ENCODE data around the gene CATSPERD. TPM values are rescaled to one million over a fixed set of nuclear protein-coding genes. Genes with fewer than 3 reads are reported as not detected.
"Not testable (repeated sequence)": the region's sequence is repeated elsewhere in the genome, so short reads cannot be mapped to it uniquely, and the experiment has no call there.

CATSPERD gene
- total RNA-seq, 4 donors from 2014 or later, result 0.27 to 0.47 TPM; not detected in 2

DNA sequence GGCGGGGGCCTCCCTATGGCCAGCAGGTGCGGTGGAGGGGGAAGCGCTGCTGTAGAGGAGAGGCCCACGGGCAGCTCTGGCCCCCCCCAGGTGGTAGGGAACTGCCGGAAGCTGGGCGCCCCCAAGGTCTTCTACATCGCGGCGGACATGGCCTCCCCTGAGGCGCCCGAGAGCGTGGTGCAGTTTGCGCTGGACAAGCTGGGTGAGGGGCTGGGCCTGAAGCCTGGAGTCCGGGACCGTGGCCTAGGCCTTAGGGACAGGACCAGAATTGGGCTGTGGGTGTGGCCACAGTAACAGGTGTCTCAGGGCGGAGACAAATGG is 34.2 kb upstream of the CATSPERD start:
- H3K27ac ChIP-seq, result peak overlapping the region; percentile 19 to 90 (median 88)
- no peaks in the 10 kb centered on the region for H3K27me3 ChIP-seq
- no peak for ATAC-seq
- 57% methylated on average over 8 of the region's 16 CpGs; no CpG with 5 or more reads in 1 of the 2 donors for WGBS, 2 donors (ENCODE audit: low coverage in 1 of 2)
- H3K4me1 ChIP-seq, result peaks cover 0 to 42% (median 1%) of the 10 kb centered on the region in 3 donors
- no peaks in the 10 kb centered on the region for H3K36me3 ChIP-seq
- H3K9me3 ChIP-seq, result no peaks in the 10 kb centered on the region
- TF ChIP-seq EP300 (IDR thresholded peaks at IDR 0.05), result no peak
- TF ChIP-seq, protein P1, sequence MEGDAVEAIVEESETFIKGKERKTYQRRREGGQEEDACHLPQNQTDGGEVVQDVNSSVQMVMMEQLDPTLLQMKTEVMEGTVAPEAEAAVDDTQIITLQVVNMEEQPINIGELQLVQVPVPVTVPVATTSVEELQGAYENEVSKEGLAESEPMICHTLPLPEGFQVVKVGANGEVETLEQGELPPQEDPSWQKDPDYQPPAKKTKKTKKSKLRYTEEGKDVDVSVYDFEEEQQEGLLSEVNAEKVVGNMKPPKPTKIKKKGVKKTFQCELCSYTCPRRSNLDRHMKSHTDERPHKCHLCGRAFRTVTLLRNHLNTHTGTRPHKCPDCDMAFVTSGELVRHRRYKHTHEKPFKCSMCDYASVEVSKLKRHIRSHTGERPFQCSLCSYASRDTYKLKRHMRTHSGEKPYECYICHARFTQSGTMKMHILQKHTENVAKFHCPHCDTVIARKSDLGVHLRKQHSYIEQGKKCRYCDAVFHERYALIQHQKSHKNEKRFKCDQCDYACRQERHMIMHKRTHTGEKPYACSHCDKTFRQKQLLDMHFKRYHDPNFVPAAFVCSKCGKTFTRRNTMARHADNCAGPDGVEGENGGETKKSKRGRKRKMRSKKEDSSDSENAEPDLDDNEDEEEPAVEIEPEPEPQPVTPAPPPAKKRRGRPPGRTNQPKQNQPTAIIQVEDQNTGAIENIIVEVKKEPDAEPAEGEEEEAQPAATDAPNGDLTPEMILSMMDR (IDR thresholded peaks at IDR 0.05), result no peak
- TF ChIP-seq POLR2AphosphoS5 (IDR thresholded peaks at IDR 0.05), result no peak
- TF ChIP-seq POLR2A (IDR thresholded peaks at IDR 0.05), result no peak
- peak overlapping the region in 1 of 2 donors; percentile 68 for H3K4me3 ChIP-seq

DNA sequence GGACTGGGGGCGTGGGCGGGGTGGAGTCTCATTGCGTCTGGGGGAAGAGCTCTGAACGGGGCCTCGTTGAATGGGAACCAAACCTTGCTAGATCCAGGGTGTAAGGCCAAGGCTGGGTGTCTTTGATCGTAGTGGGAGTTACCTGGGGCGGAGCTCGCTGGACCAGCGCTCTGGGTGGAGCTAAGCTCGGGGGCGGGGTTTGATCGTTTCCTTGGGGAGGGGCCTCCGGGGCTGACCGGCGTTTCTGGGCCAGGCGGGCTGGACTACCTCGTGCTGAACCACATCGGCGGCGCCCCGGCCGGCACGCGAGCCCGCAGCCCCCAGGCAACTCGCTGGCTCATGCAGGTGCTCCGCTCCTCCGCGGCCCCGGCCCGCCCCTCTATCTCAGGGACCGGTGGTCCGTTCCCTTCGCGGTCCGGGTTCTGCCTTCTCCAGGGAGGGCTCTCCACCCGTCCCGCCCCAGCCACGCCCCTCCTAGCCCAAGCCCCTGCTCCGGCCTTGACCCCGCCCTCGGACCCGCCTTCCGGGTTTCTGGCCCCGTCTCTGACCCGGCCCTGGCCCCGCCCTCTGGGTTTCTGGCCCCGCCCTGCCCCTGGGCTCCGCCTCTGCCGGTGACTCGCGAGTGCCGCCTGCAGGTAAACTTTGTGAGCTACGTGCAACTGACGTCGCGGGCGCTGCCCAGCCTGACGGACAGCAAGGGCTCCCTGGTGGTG is 33.6 kb upstream of the CATSPERD start:
- 0% methylated on average over 2 to 7 of the region's 59 CpGs for WGBS, 2 donors (ENCODE audit: low coverage in 1 of 2)

DNA sequence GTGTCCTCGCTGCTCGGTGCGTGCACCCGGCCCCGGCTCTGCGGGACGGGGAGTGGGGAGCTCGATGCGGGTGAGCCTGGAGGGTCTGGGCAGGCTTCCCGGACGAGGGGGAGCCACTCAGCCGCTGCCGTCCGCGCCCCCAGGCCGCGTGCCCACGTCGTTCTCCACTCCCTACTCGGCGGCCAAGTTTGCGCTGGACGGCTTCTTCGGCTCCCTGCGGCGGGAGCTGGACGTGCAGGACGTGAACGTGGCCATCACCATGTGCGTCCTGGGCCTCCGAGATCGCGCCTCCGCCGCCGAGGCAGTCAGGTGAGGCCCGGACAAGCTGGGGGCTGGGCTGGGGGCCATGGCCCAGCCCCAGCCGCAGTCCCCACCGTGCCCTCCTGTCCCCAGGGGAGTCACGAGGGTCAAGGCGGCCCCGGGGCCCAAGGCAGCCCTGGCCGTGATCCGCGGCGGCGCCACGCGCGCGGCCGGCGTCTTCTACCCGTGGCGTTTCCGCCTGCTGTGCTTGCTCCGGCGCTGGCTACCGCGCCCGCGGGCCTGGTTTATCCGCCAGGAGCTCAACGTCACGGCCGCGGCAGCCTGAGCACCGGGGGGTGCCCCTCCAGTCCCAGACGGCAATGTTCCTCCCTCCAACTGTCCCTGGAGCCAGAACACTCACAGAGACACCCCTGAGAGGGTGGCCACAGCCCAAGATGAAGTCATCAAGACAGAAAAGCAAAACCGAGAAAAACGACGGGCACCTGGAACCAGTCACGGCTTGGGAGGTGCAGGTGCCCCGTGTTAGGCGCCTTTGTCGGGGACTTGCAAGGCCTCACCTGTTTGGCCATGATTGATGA is 32.9 kb upstream of the CATSPERD start:
- no peaks in the 10 kb centered on the region for H3K9me3 ChIP-seq
- peaks cover 0 to 50% (median 11%) of the 10 kb centered on the region in 3 donors for H3K4me1 ChIP-seq
- peaks cover 0 to 13% of the 10 kb centered on the region in 2 donors for H3K36me3 ChIP-seq
- no peak for ATAC-seq
- H3K27me3 ChIP-seq, result no peaks in the 10 kb centered on the region
- peak overlapping the region in 3 of 4 donors; percentile 88 to 90 (median 89) for H3K27ac ChIP-seq
- TF ChIP-seq, protein P1 (IDR thresholded peaks at IDR 0.05), result no peak
- TF ChIP-seq POLR2A (IDR thresholded peaks at IDR 0.05), result no peak
- TF ChIP-seq POLR2AphosphoS5 (IDR thresholded peaks at IDR 0.05), result no peak
- no peak for TF ChIP-seq EP300 (IDR thresholded peaks at IDR 0.05)
- WGBS, 2 donors (ENCODE audit: low coverage in 1 of 2), result 0% methylated on average over 1 of the region's 76 CpGs; no CpG with 5 or more reads in 1 of the 2 donors
- H3K4me3 ChIP-seq, result peak overlapping the region; percentile 28 to 68

More for the DNA sequence above, 33.6 kb upstream of the CATSPERD start:
- TF ChIP-seq EP300 (IDR thresholded peaks at IDR 0.05) (no peak), POLR2AphosphoS5 (IDR thresholded peaks at IDR 0.05) (peak; percentile 34)
- TF ChIP-seq, protein P1 (IDR thresholded peaks at IDR 0.05), result peak in 3 of 4 experiments; percentile 83 to 91 (median 85)
- Histone ChIP-seq H3K27ac (peak overlapping the region; percentile 19 to 90 (median 88)), H3K27me3 (no peaks in the 10 kb centered on the region), H3K4me3 (peak overlapping the region; percentile 28 to 68), H3K9me3 (no peaks in the 10 kb centered on the region), H3K4me1 (peaks cover 0 to 42% (median 5%) of the 10 kb centered on the region in 3 donors), H3K36me3 (peaks cover 0 to 5% of the 10 kb centered on the region in 2 donors)
- peak; percentile 84 for ATAC-seq

DNA sequence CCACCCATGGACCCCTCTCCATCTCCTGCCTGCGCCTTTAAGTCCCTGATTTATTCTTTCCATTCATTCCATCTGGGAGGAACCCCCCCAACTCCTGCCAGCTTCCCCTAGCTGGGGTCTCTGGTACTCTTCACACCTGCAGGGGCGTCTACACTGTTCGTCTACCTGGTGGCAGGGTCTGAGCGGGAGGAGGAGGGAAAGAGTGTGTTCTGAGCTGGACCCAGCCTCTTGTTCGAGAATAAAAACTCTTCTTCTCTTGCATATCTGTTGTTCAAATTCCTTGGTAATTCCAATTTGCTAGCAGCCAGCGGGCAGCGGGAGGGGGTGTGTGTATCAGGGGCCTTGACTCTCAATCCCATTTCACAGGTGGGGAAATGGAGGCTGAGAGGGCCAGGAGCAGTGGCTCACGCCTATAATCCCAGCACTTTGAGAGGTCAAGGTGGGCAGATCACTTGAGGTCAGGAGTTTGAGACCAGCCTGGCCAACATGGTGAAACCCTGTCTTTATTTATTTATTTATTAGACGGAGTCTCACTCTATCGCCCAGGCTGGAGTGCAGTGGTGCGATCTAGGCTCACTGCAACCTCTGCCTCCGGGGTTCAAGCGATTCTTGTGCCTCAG is 32.1 kb upstream of the CATSPERD start:
- not testable (repeated sequence) for H3K27me3 ChIP-seq, H3K9me3 ChIP-seq, ATAC-seq, H3K4me3 ChIP-seq, H3K27ac ChIP-seq
- Histone ChIP-seq H3K4me1 (peaks cover 0 to 58% (median 11%) of the 10 kb centered on the region in 3 donors), H3K36me3 (peaks cover 0 to 21% of the 10 kb centered on the region in 2 donors)
- 89 to 90% methylated on average over 7 to 12 of the region's 13 CpGs for WGBS, 2 donors (ENCODE audit: low coverage in 1 of 2)

Data from gastroesophageal sphincter (tissue), 4 donors.